ENCODE data around the gene NECAP2.
"Not testable (repeated sequence)": the region's sequence is repeated elsewhere in the genome, so short reads cannot be mapped to it uniquely, and the experiment has no call there.

- not testable (repeated sequence) for TF ChIP-seq CTCF, EP300, POLR2AphosphoS5 (IDR thresholded peaks at IDR 0.05)
Observed at GRCh38 chr1:16497474-16497904, 57.0 kb downstream of the NECAP2 start.

Data from stomach (tissue), 4 donors.